Lower leg skin (tissue), 3 donors: ENCODE data around the gene GTF2F1.

Experiments used
- POLR2A ChIP-seq, 2 donors: fragments of 450-650 bp; IDR thresholded peaks; one replicate each; pipeline ENCODE4 v1.6.1; 2016 to 2017; ENCODE audit warnings: antibody characterized with exemption in 2 of 2, mild to moderate bottlenecking in 1 of 2, moderate library complexity in 1 of 2
- TF ChIP-seq, protein P1 (sequence below), 3 donors: fragments of 450-650 bp; IDR thresholded peaks; one replicate each; pipeline ENCODE4 v1.5.1; 2016; ENCODE audit warnings: antibody characterized with exemption in 3 of 3, mild to moderate bottlenecking in 3 of 3, moderate library complexity in 2 of 3

DNA sequence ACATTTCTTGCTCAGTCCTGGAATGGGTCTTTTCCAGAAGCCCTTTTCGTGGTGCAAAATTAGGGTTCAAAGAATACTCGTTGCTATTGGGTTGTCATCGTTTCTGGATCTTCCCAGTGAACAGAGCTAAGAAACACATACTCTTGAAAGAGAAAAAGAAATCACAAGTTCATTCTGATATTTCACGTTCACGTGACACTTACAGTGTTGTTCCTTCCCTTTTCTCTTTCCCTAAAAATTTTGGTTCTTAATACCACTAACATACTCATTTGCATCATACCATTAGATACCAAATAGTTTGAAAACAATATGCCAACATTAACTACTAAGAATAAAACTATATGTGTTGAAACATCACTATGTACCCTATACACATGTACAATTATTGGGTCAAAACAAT, 13.4 kb upstream of the GTF2F1 start:
- TF ChIP-seq, protein P1, sequence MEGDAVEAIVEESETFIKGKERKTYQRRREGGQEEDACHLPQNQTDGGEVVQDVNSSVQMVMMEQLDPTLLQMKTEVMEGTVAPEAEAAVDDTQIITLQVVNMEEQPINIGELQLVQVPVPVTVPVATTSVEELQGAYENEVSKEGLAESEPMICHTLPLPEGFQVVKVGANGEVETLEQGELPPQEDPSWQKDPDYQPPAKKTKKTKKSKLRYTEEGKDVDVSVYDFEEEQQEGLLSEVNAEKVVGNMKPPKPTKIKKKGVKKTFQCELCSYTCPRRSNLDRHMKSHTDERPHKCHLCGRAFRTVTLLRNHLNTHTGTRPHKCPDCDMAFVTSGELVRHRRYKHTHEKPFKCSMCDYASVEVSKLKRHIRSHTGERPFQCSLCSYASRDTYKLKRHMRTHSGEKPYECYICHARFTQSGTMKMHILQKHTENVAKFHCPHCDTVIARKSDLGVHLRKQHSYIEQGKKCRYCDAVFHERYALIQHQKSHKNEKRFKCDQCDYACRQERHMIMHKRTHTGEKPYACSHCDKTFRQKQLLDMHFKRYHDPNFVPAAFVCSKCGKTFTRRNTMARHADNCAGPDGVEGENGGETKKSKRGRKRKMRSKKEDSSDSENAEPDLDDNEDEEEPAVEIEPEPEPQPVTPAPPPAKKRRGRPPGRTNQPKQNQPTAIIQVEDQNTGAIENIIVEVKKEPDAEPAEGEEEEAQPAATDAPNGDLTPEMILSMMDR (IDR thresholded peaks at IDR 0.05): no peak
- no peak for TF ChIP-seq POLR2A (IDR thresholded peaks at IDR 0.05)
